ENCODE results near the gene BCL2. TPM values are rescaled to one million over a fixed set of nuclear protein-coding genes. Genes with fewer than 3 reads are reported as not detected.
A peak's percentile ranks its signal among the peaks of the same experiment; 100 is the strongest.
"Not testable (repeated sequence)": the region's sequence is repeated elsewhere in the genome, so short reads cannot be mapped to it uniquely, and the experiment has no call there.

BCL2 gene
- total RNA-seq, 4 donors from 2014 or later: 14.3 to 34.8 (median 23.5) TPM

DNA sequence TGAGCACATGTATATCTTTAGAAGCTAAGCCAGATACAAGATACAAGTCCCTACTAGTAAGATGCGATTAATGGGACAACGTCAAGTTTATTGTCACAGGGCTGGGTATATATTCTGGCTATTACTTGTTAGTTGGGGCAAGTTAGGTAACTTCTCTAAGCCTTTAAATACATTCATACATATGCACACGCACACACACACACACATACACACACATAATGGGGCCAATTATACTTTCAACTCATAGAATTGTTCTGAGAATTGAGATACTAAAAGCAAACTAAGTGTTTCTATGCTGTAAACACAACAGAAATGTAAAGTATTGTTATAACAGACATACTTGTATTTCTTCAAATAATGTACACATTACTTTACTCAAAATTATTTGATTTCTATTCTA, 116.1 kb downstream of the BCL2 start:
- Histone ChIP-seq H3K27ac (no peak overlapping the region), H3K9me3 (no peaks in the 10 kb centered on the region), H3K27me3 (no peaks in the 10 kb centered on the region), H3K4me3 (no peak overlapping the region), H3K4me1 (peaks cover 0 to 37% (median 22%) of the 10 kb centered on the region in 4 donors), H3K36me3 (no peaks in the 10 kb centered on the region)
- 88 to 95% methylated on average over 3 of the region's 3 CpGs for WGBS, 2 donors (ENCODE audit: low coverage in 1 of 2)
- TF ChIP-seq POLR2AphosphoS5 (IDR thresholded peaks at IDR 0.05): no peak
- TF ChIP-seq, protein P1, sequence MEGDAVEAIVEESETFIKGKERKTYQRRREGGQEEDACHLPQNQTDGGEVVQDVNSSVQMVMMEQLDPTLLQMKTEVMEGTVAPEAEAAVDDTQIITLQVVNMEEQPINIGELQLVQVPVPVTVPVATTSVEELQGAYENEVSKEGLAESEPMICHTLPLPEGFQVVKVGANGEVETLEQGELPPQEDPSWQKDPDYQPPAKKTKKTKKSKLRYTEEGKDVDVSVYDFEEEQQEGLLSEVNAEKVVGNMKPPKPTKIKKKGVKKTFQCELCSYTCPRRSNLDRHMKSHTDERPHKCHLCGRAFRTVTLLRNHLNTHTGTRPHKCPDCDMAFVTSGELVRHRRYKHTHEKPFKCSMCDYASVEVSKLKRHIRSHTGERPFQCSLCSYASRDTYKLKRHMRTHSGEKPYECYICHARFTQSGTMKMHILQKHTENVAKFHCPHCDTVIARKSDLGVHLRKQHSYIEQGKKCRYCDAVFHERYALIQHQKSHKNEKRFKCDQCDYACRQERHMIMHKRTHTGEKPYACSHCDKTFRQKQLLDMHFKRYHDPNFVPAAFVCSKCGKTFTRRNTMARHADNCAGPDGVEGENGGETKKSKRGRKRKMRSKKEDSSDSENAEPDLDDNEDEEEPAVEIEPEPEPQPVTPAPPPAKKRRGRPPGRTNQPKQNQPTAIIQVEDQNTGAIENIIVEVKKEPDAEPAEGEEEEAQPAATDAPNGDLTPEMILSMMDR (IDR thresholded peaks at IDR 0.05): no peak
- no peak for TF ChIP-seq POLR2A (IDR thresholded peaks at IDR 0.05)
- TF ChIP-seq EP300 (IDR thresholded peaks at IDR 0.05; ENCODE audit: low read depth): no peak
- intact Hi-C loops (cut with DNase I; ENCODE audit: low total_unique reads) (no loop called here), in situ Hi-C loops (cut with MboI; ENCODE audit: low pct_ligation_motif_present in 1 of 4, low pct_unique_long_range_greater_than_20kb in 1 of 4, low sequenced_read_pairs in 3 of 4) (no loop called here)
- no peak for DNase-seq

DNA sequence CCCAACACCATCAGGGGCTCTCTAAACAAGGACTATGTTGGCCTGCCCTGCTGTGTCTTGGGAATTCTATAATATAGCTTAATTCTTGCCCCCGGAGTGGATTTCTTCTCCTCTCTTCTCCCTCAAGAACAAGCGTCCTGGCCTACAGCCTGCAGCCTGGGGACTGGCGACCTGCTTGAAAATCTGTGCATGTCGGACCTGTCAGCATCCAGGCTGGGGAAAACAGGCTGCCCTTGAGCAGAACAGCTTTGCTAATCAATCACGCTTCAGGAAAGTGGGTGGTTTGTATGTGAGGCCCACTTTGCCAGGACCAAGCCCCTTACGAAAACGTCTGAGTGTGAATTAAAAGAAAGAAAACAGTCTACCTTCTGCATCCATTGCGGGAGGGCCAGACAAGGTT, 116.7 kb downstream of the BCL2 start:
- no peak overlapping the region for H3K27ac ChIP-seq
- DNase-seq: no peak
- intact Hi-C loops (cut with DNase I; ENCODE audit: low total_unique reads): no loop called here
- no peaks in the 10 kb centered on the region for H3K9me3 ChIP-seq
- no peaks in the 10 kb centered on the region for H3K36me3 ChIP-seq
- TF ChIP-seq POLR2AphosphoS5 (IDR thresholded peaks at IDR 0.05) (no peak), POLR2A (IDR thresholded peaks at IDR 0.05) (no peak), EP300 (IDR thresholded peaks at IDR 0.05; ENCODE audit: low read depth) (no peak)
- TF ChIP-seq, protein P1 (IDR thresholded peaks at IDR 0.05): no peak
- in situ Hi-C loops (cut with MboI; ENCODE audit: low pct_ligation_motif_present in 1 of 4, low pct_unique_long_range_greater_than_20kb in 1 of 4, low sequenced_read_pairs in 3 of 4): no loop called here
- no peaks in the 10 kb centered on the region for H3K27me3 ChIP-seq
- H3K4me1 ChIP-seq: peaks cover 0 to 31% (median 16%) of the 10 kb centered on the region in 4 donors
- H3K4me3 ChIP-seq: no peak overlapping the region
- WGBS, 2 donors (ENCODE audit: low coverage in 1 of 2): 91 to 93% methylated on average over 4 to 8 of the region's 8 CpGs

DNA sequence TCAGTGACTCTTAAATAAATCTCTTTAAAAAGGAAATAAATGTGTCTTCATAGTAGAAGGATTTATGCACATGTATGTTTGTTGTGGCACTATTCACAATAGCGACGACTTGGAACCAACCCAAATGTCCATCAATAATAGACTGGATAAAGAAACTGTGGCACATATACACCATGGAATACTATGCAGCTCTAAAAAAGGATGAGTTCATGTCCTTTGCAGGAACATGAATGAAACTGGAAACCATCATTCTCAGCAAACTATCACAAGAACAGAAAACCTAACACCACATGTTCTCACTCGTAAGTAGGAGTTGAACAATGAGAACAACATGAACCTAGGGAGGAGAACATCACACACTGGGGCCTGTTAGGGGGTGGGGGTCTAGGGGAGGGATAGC, 118.1 kb downstream of the BCL2 start:
- in situ Hi-C loops (cut with MboI; ENCODE audit: low pct_ligation_motif_present in 1 of 4, low pct_unique_long_range_greater_than_20kb in 1 of 4, low sequenced_read_pairs in 3 of 4); H3K4me3 ChIP-seq; H3K9me3 ChIP-seq; H3K36me3 ChIP-seq; intact Hi-C loops (cut with DNase I; ENCODE audit: low total_unique reads); H3K27ac ChIP-seq; H3K27me3 ChIP-seq; DNase-seq: not testable (repeated sequence)
- 96 to 100% methylated on average over 3 of the region's 3 CpGs for WGBS, 2 donors (ENCODE audit: low coverage in 1 of 2)
- H3K4me1 ChIP-seq: peaks cover 0 to 22% (median 8%) of the 10 kb centered on the region in 4 donors

DNA sequence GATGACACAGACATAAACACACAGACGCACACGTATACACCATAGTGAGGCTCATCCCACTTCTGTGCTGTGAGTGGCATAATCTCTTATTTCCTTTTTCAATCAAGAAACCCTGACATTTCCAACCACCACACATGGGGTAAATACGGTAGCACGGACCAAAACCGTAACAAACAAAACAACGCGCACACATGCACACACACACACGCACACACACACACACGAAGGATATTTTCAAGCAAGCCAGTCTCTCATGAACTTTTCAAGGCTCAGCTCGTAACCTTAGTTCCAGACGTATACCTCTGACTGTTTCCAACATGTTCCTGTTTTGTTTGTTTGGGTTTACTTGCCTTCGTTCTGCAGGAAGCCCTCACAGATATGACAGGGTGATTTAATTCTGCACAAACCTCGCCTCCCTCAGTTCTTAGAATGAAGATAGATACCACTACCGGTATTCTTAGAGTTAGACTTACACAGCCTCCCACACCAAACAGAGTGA, 119.8 kb downstream of the BCL2 start:
- H3K27ac ChIP-seq: no peak overlapping the region
- H3K9me3 ChIP-seq: no peaks in the 10 kb centered on the region
- WGBS, 2 donors (ENCODE audit: low coverage in 1 of 2): 56 to 66% methylated on average over 3 to 14 of the region's 14 CpGs
- no peaks in the 10 kb centered on the region for H3K27me3 ChIP-seq
- no peaks in the 10 kb centered on the region for H3K36me3 ChIP-seq
- no peak for DNase-seq
- in situ Hi-C loops (cut with MboI; ENCODE audit: low pct_ligation_motif_present in 1 of 4, low pct_unique_long_range_greater_than_20kb in 1 of 4, low sequenced_read_pairs in 3 of 4) (no loop called here), intact Hi-C loops (cut with DNase I; ENCODE audit: low total_unique reads) (no loop called here)
- H3K4me3 ChIP-seq: peak overlapping the region in 1 of 4 donors; percentile 3
- no peak for TF ChIP-seq POLR2AphosphoS5 (IDR thresholded peaks at IDR 0.05)
- TF ChIP-seq EP300 (IDR thresholded peaks at IDR 0.05; ENCODE audit: low read depth): no peak
- TF ChIP-seq, protein P1 (IDR thresholded peaks at IDR 0.05): no peak
- TF ChIP-seq POLR2A (IDR thresholded peaks at IDR 0.05): no peak
- peaks cover 0 to 30% (median 12%) of the 10 kb centered on the region in 4 donors for H3K4me1 ChIP-seq

Data from transverse colon (tissue), 4 donors.